ENCODE results near the gene SDF4. TPM values are rescaled to one million over a fixed set of nuclear protein-coding genes. Genes with fewer than 3 reads are reported as not detected.

Gene SDF4
- total and polyA plus RNA-seq, 2 of the 8 experiments (the other 6 are each of a cell fraction or from before 2014, with no cell fraction given): 45.5 to 75.6 TPM

- no peak for TF ChIP-seq TEAD4 (IDR thresholded peaks at IDR 0.05; ENCODE audit: low read depth, low read length)
Observed at GRCh38 chr1:1280782-1281481, 49.1 kb upstream of the SDF4 start (continued).

Data from H1 (cell line).